Stimulated activated naive CD8-positive, alpha-beta T cell treated with anti-CD3 and anti-CD28 coated beads, Interleukin-15, Interleukin-2, amounts not matched to agents 100 ng/mL and 50 ng/mL, for 24 hours (primary cell): Measurements from ENCODE around the gene CACNA1H.

Experiments
- H3K27ac Mint-ChIP-seq: one replicate; pipeline ENCODE4 v1.8.0; 2021; ENCODE audit warnings: mild to moderate bottlenecking, mixed read lengths
- H3K27me3 Mint-ChIP-seq: one replicate; pipeline ENCODE4 v1.8.0; 2021; ENCODE audit warnings: mixed read lengths
- H3K36me3 Mint-ChIP-seq: one replicate; pipeline ENCODE4 v1.8.0; 2021; ENCODE audit warnings: low read depth, mixed read lengths
- H3K4me1 Mint-ChIP-seq: one replicate; pipeline ENCODE4 v1.8.0; 2021; ENCODE audit warnings: low read depth, mixed read lengths
- H3K4me3 Mint-ChIP-seq: one replicate; pipeline ENCODE4 v1.8.0; 2021; ENCODE audit warnings: mild to moderate bottlenecking, mixed read lengths
- H3K9me3 Mint-ChIP-seq: one replicate; pipeline ENCODE4 v1.8.0; 2021; ENCODE audit warnings: mixed read lengths

The CACNA1H gene

GRCh38 chr16:1119129-1119528 is 33.8 kb upstream of the CACNA1H start:
- Mint-ChIP-seq H3K27ac (no peak overlapping the region), H3K9me3 (no peaks in the 10 kb centered on the region), H3K4me3 (no peak overlapping the region), H3K27me3 (no peaks in the 10 kb centered on the region), H3K4me1 (no peaks in the 10 kb centered on the region), H3K36me3 (no peaks in the 10 kb centered on the region)

- Mint-ChIP-seq H3K36me3 (no peaks in the 10 kb centered on the region), H3K9me3 (no peaks in the 10 kb centered on the region), H3K27ac (no peak overlapping the region), H3K4me3 (no peak overlapping the region), H3K27me3 (no peaks in the 10 kb centered on the region), H3K4me1 (no peaks in the 10 kb centered on the region)
These were observed 32.9 kb upstream of the CACNA1H start for GRCh38 chr16:1119766-1120576.

GRCh38 chr16:1120577-1120941 is 32.3 kb upstream of the CACNA1H start:
- H3K36me3 Mint-ChIP-seq: no peaks in the 10 kb centered on the region
- H3K4me1 Mint-ChIP-seq: no peaks in the 10 kb centered on the region
- no peak overlapping the region for H3K4me3 Mint-ChIP-seq
- H3K9me3 Mint-ChIP-seq: no peaks in the 10 kb centered on the region
- H3K27ac Mint-ChIP-seq: no peak overlapping the region
- H3K27me3 Mint-ChIP-seq: no peaks in the 10 kb centered on the region

GRCh38 chr16:1121009-1121408 is 31.9 kb upstream of the CACNA1H start:
- H3K9me3 Mint-ChIP-seq: no peaks in the 10 kb centered on the region
- H3K27me3 Mint-ChIP-seq: no peaks in the 10 kb centered on the region
- no peak overlapping the region for H3K4me3 Mint-ChIP-seq
- no peak overlapping the region for H3K27ac Mint-ChIP-seq
- no peaks in the 10 kb centered on the region for H3K4me1 Mint-ChIP-seq
- H3K36me3 Mint-ChIP-seq: no peaks in the 10 kb centered on the region

- Mint-ChIP-seq H3K36me3 (no peaks in the 10 kb centered on the region), H3K27me3 (no peaks in the 10 kb centered on the region), H3K4me3 (no peak overlapping the region), H3K4me1 (no peaks in the 10 kb centered on the region), H3K9me3 (no peaks in the 10 kb centered on the region), H3K27ac (no peak overlapping the region)
These were observed 31.1 kb upstream of the CACNA1H start for GRCh38 chr16:1121601-1122397.

- Mint-ChIP-seq H3K4me1 (no peaks in the 10 kb centered on the region), H3K9me3 (no peaks in the 10 kb centered on the region), H3K27ac (no peak overlapping the region), H3K27me3 (no peaks in the 10 kb centered on the region), H3K36me3 (no peaks in the 10 kb centered on the region), H3K4me3 (no peak overlapping the region)
These were observed 30.5 kb upstream of the CACNA1H start for GRCh38 chr16:1122398-1122765.

GRCh38 chr16:1123525-1124230 is 29.2 kb upstream of the CACNA1H start:
- no peaks in the 10 kb centered on the region for H3K9me3 Mint-ChIP-seq
- no peaks in the 10 kb centered on the region for H3K27me3 Mint-ChIP-seq
- H3K36me3 Mint-ChIP-seq: no peaks in the 10 kb centered on the region
- no peak overlapping the region for H3K4me3 Mint-ChIP-seq
- no peaks in the 10 kb centered on the region for H3K4me1 Mint-ChIP-seq
- H3K27ac Mint-ChIP-seq: no peak overlapping the region

- Mint-ChIP-seq H3K27me3 (no peaks in the 10 kb centered on the region), H3K4me3 (no peak overlapping the region), H3K36me3 (no peaks in the 10 kb centered on the region), H3K4me1 (no peaks in the 10 kb centered on the region), H3K9me3 (no peaks in the 10 kb centered on the region), H3K27ac (no peak overlapping the region)
These were observed 28.6 kb upstream of the CACNA1H start for GRCh38 chr16:1124291-1124690.

- no peaks in the 10 kb centered on the region for H3K4me1 Mint-ChIP-seq
- no peaks in the 10 kb centered on the region for H3K9me3 Mint-ChIP-seq
- H3K27me3 Mint-ChIP-seq: no peaks in the 10 kb centered on the region
- no peak overlapping the region for H3K4me3 Mint-ChIP-seq
- no peaks in the 10 kb centered on the region for H3K36me3 Mint-ChIP-seq
- H3K27ac Mint-ChIP-seq: no peak overlapping the region
These were observed 28.1 kb upstream of the CACNA1H start for GRCh38 chr16:1124795-1125194.

- no peaks in the 10 kb centered on the region for H3K27me3 Mint-ChIP-seq
- H3K4me3 Mint-ChIP-seq: no peak overlapping the region
- no peak overlapping the region for H3K27ac Mint-ChIP-seq
- H3K9me3 Mint-ChIP-seq: no peaks in the 10 kb centered on the region
- H3K36me3 Mint-ChIP-seq: no peaks in the 10 kb centered on the region
- H3K4me1 Mint-ChIP-seq: no peaks in the 10 kb centered on the region
These were observed 27.4 kb upstream of the CACNA1H start for GRCh38 chr16:1125471-1125870.

GRCh38 chr16:1126044-1126443 is 26.9 kb upstream of the CACNA1H start:
- H3K27me3 Mint-ChIP-seq: no peaks in the 10 kb centered on the region
- no peaks in the 10 kb centered on the region for H3K36me3 Mint-ChIP-seq
- no peak overlapping the region for H3K27ac Mint-ChIP-seq
- no peaks in the 10 kb centered on the region for H3K4me1 Mint-ChIP-seq
- no peak overlapping the region for H3K4me3 Mint-ChIP-seq
- no peaks in the 10 kb centered on the region for H3K9me3 Mint-ChIP-seq

GRCh38 chr16:1126586-1126985 is 26.3 kb upstream of the CACNA1H start:
- no peak overlapping the region for H3K4me3 Mint-ChIP-seq
- no peaks in the 10 kb centered on the region for H3K27me3 Mint-ChIP-seq
- no peaks in the 10 kb centered on the region for H3K4me1 Mint-ChIP-seq
- no peaks in the 10 kb centered on the region for H3K9me3 Mint-ChIP-seq
- no peak overlapping the region for H3K27ac Mint-ChIP-seq
- no peaks in the 10 kb centered on the region for H3K36me3 Mint-ChIP-seq

- H3K27ac Mint-ChIP-seq: no peak overlapping the region
- H3K27me3 Mint-ChIP-seq: no peaks in the 10 kb centered on the region
- no peak overlapping the region for H3K4me3 Mint-ChIP-seq
- H3K36me3 Mint-ChIP-seq: no peaks in the 10 kb centered on the region
- H3K9me3 Mint-ChIP-seq: no peaks in the 10 kb centered on the region
- no peaks in the 10 kb centered on the region for H3K4me1 Mint-ChIP-seq
These were observed 25.8 kb upstream of the CACNA1H start for GRCh38 chr16:1127101-1127500.

- Mint-ChIP-seq H3K27me3 (no peaks in the 10 kb centered on the region), H3K27ac (no peak overlapping the region), H3K9me3 (no peaks in the 10 kb centered on the region), H3K4me1 (no peaks in the 10 kb centered on the region), H3K36me3 (no peaks in the 10 kb centered on the region), H3K4me3 (no peak overlapping the region)
These were observed 24.8 kb upstream of the CACNA1H start for GRCh38 chr16:1127971-1128715.
